HepG2 (cell line): ENCODE data around the gene PPP1CC. TPM values are rescaled to one million over a fixed set of nuclear protein-coding genes. Genes with fewer than 3 reads are reported as not detected.

Source experiments
- DNMT1 ChIP-seq: sonication (generic); formaldehyde crosslinking; IDR thresholded peaks from 2 replicates; pipeline ENCODE4 v1.5.1; 2020; ENCODE audit warnings: mild to moderate bottlenecking, missing genetic modification reagents
- MYPOP ChIP-seq: sonication (generic); formaldehyde crosslinking; IDR thresholded peaks from 2 replicates; pipeline ENCODE4 v1.8.1; 2023; ENCODE audit warnings: mild to moderate bottlenecking, moderate library complexity, missing genetic modification reagents
- NCOA1 ChIP-seq: sonication (generic); formaldehyde crosslinking; IDR thresholded peaks from 2 replicates; pipeline ENCODE4 v1.9.0; 2021; ENCODE audit warnings: missing genetic modification reagents
- NCOA5 ChIP-seq: sonication (generic); formaldehyde crosslinking; IDR thresholded peaks from 2 replicates; pipeline ENCODE4 v1.4.0; 2020; ENCODE audit warnings: missing genetic modification reagents
- PTBP1 ChIP-seq: fragments of 200-400 bp; formaldehyde crosslinking; IDR thresholded peaks from 2 replicates; pipeline ENCODE4 v1.6.1; 2018; ENCODE audit warnings: low read length, low read depth; ENCODE audit not compliant: poor library complexity, severe bottlenecking
- REL ChIP-seq: sonication (generic); formaldehyde crosslinking; conservative IDR thresholded peaks from 2 replicates; pipeline ENCODE4 v1.8.0; 2022; ENCODE audit warnings: mild to moderate bottlenecking, missing genetic modification reagents, moderate library complexity
- SSRP1 ChIP-seq: IDR thresholded peaks from 2 replicates; pipeline ENCODE4 v1.6.1; 2016; ENCODE audit warnings: control low read depth
- ZBTB26 ChIP-seq: IDR thresholded peaks from 2 replicates; pipeline ENCODE4 v1.6.1; 2016; ENCODE audit warnings: missing compliant biosample characterization, missing genetic modification reagents, borderline replicate concordance
- ZGPAT ChIP-seq: IDR thresholded peaks from 2 replicates; pipeline ENCODE4 v1.6.1; 2016; ENCODE audit warnings: mild to moderate bottlenecking
- ZHX2 ChIP-seq, 2 experiments: sonication (generic) in 1 of 2; formaldehyde crosslinking in 1 of 2; IDR thresholded peaks; 2 replicates each; pipeline versions ENCODE4 v1.6.1 to v1.9.0; 2014 to 2022; ENCODE audit warnings: antibody characterized with exemption in 1 of 2, borderline replicate concordance in 1 of 2, inconsistent platforms in 1 of 2, low read depth in 1 of 2, missing genetic modification reagents in 1 of 2
- ZNF580 ChIP-seq: IDR thresholded peaks from 2 replicates; pipeline ENCODE4 v1.6.1; 2016; ENCODE audit warnings: low read depth, borderline replicate concordance
- ZNF597 ChIP-seq: sonication (generic); formaldehyde crosslinking; IDR thresholded peaks from 2 replicates; pipeline ENCODE4 v1.5.0; 2020; ENCODE audit warnings: missing genetic modification reagents
- ZNF740 ChIP-seq: sonication (generic); formaldehyde crosslinking; IDR thresholded peaks from 2 replicates; pipeline ENCODE4 v1.4.0; 2020; ENCODE audit warnings: missing genetic modification reagents
- ZSCAN9 ChIP-seq: IDR thresholded peaks from 2 replicates; pipeline ENCODE4 v1.6.1; 2016; ENCODE audit warnings: borderline replicate concordance
- polyA plus RNA-seq, 8 experiments: library from polyadenylated mRNA; depleted of rRNA in 3 of 8; stranded (reverse) in 7 of 8; unstranded in 1 of 8; fragments of >200 nt; fragmentation: Illumina TruSeq in 4 of 8; extraction: Trizol in 4 of 8; gene quantifications; 2 replicates each; pipeline versions ENCODE4 v1.2.1 to v1.2.3, GENCODE V29; 2011 to 2016; ENCODE audit warnings: low read depth in 4 of 8, missing spikeins in 1 of 8, mixed read lengths in 1 of 8; ENCODE audit not compliant: insufficient read depth in 1 of 8
- total RNA-seq, 5 experiments: library from RNA; depleted of rRNA; stranded (reverse); fragments of >200 nt; fragmentation: Illumina TruSeq; extraction: Trizol; gene quantifications; 2 replicates each; pipeline ENCODE4 v1.2.3, GENCODE V29; 2016; ENCODE audit warnings: low read depth in 1 of 5

The PPP1CC gene
- total and polyA plus RNA-seq, 2 of the 13 experiments (the other 11 are each of a cell fraction or from before 2014, with no cell fraction given): 178 to 187 TPM

- TF ChIP-seq ZHX2 (IDR thresholded peaks at IDR 0.05; ENCODE audit: low read depth): no peak
- no peak for TF ChIP-seq ZHX2 (CRISPR knock-in tag; IDR thresholded peaks at IDR 0.05; ENCODE audit: borderline replicate concordance)
- peak; percentile 62 for TF ChIP-seq ZGPAT (CRISPR knock-in tag)
- TF ChIP-seq ZBTB26 (CRISPR knock-in tag): no peak
- no peak for TF ChIP-seq SSRP1 (CRISPR knock-in tag)
- 0 out of 2 replicates have a peak, but pooled peaks have one; percentile 32 for TF ChIP-seq ZSCAN9 (CRISPR knock-in tag)
- TF ChIP-seq REL (CRISPR knock-in tag): no peak
- TF ChIP-seq MYPOP: no peak
- TF ChIP-seq ZNF740: no peak
- TF ChIP-seq NCOA5: no peak
- no peak for TF ChIP-seq PTBP1
- peak; percentile 58; the same call in 1 of the 2 replicates for TF ChIP-seq ZNF580 (CRISPR knock-in tag)
- TF ChIP-seq NCOA1 (CRISPR knock-in tag): no peak
- TF ChIP-seq ZNF597 (CRISPR knock-in tag): no peak
- no peak for TF ChIP-seq DNMT1 (CRISPR knock-in tag)
Measured at GRCh38 chr12:110698171-110698902, 44.4 kb downstream of the PPP1CC start (continued).
